ENCODE measurements around the gene ACSF2.

The ACSF2 gene

DNA sequence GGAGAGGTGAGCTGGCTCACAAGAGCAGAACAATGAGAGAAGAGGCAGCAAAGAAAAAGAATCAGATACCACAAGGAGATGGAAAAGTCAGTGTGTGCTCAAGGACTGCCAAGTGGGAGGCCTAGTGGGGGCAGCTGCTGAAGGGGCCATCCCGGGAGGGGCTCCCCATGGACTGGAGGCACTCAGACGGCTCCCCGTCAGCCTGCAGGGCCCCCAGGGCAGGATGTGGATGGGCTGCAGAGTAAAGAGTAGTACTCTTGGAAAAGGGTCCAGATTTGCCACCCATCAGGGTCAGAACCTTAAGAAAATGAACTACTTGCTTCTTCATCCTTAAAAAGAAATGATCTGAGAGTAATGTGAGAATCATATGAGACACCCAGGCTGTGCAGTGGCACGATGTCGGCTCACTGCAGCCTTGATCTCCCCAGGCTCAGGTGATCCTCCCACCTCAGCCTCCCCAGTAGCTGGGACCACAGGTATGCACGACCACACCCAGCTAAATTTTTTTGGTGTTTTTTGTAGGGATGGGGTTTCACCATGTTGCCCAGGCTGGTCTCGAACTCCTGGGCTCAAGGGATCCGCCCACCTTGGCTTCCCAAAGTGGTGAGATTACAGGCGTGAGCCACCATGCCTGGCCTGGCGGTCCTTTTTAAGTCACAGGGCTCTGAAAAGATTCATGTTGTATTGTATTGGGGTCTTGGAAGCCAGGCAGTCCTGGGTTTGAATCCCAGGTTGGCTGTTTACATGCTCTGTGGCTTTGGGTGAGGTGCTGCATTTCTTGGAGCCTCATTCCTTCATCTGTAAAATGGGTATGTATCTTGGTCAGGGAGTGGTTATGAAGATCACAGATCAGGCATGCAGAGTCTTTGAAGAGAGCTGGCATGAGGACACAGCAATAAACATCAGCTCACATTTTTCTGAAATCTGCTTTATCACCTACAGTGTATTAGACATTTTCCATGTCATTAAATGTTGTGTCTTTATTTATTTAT, 15.1 kb downstream of the ACSF2 start:
- DNase-seq: no peak

DNA sequence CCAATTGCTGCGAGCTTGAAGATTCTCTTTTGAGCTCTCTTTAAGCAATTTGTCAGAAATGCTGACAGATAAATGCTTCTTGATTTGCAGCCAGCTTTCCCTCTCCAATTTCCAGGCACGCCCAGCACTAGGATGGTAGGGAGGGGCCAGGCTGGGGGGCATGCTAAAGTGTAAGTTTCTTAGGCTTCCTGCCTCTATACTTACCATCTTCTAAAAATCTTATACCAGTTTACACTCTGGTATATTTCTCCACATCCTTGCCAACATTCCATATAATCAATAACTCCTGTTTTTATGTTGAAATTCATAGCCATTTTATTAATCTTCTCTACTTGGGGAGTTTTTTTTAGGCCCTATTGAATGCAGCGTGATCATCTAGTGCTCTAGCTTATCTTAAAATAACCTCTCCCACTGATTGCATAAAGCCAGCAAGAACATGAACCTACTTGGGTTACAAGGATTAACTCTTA, 17.5 kb downstream of the ACSF2 start:
- DNase-seq: no peak

DNA sequence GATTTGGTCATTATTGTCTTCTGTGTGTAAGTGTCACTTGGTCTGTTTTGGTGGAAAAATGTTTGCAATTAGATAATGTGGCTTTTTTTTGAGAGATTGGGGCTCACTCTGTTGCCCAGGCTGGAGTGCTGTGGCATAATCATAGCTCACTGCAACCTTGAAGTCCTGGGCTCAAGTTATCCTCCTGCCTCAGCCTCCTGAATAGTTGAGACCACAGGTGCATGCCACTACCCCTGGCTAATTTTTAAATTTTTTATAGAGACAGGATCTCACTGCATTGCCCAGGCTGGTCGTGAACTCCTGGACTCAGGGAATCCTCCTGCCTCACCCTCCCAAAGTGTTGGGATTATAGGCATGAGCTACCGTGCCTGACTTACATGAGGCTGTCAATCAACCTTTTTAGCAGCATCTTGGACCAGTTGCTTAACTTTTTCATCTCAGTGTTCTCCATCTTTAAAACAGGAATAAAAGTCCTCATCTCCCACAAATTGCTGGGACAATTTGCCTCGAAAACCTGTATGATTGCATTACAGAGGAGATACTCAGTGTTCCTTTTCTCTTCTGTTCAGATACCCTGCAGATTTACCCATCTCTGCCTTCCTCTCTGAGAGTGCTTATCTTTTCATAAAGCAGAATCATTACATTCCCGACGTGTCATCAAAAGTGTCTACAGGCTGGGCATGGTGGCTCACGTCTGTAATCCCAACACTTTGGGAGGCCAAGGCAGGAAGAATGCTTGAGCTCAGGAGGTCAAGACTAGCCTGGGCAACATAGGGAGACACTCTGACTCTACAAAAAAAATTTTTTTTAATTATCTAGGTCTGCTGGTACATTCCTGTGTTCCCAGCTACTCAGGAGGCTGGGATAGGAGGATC, 19.1 kb downstream of the ACSF2 start:
- no peak for DNase-seq

DNA sequence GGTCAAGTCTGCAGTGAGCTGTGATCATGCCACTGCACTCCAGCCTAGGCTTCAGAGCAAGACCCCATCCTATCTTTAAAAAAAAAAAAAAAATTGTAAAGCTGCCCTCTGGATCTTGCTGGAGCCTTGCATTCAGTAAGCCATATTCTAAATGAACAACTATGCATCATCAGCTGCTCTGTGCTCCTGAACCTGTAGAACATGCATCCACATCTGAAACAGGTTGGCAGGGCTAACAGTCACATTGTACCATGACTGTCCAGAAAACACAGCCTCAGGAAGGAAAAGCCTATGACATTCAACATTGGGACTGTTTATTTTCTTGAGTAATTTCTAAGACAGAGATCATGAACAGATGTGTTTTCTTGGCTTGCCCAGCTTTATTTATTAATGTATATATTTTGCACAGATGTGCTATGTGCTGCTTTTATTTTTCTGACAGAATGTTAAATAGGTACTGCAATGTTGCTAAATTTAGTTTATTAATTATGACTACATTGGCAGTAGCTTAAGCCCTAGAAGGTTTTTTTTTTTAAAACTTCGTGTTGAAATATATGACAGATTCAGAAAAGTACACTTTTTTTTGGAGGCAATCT, 19.8 kb downstream of the ACSF2 start:
- no peak for DNase-seq

DNA sequence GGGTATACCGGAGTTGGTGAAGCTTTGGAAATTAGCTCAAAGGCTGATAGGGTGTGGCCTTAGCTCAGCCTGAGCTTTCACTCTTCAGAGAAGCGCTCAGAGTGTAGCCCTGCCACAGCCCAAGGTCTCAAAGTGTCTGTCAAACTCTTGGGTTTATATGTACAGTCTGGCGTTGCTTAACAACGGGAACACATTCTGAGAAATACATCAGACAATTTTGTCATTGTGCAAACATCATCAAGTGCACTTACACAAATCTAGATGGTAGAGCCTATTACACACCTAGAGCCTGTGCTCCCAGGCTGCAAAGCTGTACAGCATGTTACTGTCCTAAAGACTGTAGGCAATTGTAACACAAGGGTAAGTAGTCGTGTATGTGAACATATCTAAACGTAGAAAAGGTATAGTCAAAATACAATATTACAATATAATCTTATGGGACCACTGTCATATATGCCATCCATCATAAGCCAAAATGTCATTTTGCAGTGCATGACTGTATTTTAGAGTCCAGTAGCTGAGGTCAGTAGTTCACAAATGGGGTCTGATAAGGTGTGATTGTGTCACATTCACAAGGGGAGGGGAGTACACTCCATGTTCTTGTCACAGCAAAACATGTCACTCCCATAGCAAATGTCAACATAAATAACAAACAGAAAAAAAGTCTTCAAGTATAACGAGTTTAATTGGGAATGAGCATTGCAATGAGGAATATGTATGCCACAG, 22.0 kb downstream of the ACSF2 start:
- DNase-seq: no peak

DNA sequence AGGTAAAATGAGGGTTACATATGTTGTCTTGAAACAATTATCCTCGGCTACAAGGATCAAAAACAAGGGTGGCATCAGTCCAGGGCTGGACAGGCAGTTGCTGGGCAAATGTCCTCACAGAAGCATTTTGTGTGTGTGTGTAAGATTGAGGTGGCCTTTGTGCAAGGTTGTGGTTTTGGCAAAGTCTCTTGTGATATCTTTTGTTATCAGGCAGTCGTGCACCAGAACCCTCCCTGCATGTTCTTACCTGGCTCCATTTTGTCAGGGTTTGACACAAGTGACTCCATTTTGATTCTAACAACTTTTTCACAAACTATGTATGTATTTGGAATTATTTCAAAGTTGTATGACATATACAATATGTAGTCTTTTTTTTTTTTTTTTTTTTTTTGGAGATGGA, 22.6 kb downstream of the ACSF2 start:
- DNase-seq: no peak

DNA sequence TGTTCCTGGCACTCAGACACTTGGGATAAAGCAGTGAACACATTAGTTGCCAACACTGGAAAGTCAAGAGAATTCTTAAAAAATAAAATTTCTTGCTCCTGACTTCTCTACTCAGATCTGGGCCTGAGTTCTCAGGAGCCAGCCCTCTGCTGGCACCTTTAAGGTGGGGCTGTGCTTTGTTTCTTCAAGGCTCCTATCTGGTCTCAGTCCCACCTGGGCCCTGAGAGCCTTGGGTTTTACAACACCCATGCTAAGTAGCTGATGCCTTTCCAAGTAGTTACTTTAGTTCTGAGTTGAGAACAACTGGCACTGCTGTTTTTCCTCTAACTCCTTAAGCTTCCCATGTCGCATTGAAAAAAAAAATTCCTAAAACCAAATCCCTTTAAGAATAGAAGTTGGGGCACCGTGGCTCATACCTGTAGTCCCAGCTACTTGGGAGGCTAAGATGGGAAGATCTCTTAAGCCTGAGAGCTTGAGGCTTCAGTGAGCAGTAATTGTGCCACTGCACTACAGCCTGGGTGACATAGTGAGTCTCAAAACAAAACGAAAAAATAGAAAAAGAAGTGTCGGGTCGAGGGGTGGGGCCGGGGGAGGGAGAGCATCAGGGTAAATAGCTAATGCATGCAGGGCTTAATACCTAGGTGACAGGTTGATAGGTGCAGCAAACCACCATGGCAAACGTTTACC, 26.1 kb downstream of the ACSF2 start:
- no peak for DNase-seq

DNA sequence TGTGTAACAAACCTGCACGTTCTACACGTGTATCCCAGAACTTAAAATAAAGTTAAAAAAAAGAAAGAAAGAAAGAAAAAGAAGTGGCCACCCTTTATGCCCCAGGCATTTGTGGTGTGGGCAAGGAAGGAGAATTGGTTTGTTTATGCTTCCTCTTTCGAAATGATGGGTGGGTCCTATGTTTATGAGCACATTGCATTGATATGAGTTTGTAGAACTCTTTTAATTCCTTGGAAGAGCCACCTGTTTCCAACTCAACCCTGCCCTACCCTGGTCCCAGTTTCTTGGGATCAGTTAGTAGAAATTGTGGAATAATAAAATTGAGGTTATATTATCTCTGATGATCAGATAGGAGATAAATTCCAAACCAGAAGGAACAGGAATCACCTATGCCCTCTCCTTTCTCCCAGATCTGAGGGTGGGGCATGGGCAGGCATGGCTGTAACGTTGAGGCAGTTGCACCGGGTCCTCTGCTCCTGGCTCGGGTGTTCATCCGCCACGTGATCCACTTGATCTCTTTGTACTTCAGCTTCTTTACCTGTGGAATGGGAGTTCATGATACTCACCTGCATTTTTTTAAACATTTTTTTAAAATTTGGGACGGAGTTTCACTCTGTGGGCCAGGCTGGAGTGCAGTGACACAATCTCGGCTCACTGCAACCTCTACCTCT, 26.7 kb downstream of the ACSF2 start:
- DNase-seq: no peak

DNA sequence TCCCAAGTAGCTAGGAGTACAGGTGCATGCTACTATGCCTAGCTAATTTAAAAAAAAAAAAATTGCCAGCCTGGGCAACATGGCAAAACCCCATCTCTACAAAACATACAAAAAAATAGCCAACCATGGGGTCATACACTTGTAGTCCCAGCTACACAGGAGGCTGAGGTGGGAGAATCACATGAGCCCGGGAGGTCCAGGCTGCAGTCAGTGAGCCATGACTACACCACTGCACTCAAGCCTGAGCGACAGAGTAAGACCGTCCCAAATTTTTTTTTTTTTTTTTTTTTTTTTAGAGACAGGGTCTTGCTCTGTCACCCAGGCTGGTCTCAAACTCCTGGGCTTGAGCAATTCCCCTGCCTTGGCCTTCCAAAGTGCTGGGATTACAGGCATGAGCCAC, 27.9 kb downstream of the ACSF2 start:
- DNase-seq: no peak

DNA sequence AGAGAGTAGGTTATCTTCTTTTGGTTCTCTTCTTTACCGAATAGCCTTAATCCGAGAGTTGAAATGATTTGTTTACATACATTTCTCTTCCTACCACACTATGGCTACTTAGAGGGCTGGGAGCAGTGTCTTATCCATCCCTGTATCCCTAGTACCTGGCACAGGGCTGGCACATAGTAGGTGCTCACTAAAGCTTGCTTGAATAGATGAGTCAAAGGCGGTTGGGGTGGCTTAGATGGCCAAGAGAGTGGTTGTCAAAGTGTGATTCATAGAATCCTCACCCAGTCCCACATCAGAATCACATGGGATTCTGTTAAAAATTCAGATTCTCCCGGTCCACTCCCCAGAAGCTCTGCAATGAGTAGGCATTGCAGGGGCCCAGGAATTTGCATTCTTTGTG, 31.6 kb downstream of the ACSF2 start:
- DNase-seq: no peak

DNA sequence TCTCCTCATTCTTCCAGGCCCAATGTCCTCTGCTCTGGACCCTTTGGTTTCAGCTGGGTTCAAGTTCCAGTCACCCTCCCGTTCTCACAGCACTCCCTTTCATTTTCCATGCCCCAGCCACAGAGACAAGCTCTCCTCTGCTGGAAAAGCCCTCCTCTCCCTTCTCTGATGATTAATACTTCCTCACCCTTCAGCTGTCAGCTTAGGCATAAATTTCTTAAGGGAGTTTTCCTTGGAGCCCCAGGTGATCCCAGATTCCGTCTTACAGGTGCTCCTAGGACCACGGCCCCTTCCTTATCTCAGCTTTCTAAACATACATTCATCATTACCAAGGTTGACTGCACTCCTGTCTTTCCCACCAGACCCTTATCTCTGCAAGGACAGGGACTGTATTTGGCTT, 32.3 kb downstream of the ACSF2 start:
- no peak for DNase-seq

DNA sequence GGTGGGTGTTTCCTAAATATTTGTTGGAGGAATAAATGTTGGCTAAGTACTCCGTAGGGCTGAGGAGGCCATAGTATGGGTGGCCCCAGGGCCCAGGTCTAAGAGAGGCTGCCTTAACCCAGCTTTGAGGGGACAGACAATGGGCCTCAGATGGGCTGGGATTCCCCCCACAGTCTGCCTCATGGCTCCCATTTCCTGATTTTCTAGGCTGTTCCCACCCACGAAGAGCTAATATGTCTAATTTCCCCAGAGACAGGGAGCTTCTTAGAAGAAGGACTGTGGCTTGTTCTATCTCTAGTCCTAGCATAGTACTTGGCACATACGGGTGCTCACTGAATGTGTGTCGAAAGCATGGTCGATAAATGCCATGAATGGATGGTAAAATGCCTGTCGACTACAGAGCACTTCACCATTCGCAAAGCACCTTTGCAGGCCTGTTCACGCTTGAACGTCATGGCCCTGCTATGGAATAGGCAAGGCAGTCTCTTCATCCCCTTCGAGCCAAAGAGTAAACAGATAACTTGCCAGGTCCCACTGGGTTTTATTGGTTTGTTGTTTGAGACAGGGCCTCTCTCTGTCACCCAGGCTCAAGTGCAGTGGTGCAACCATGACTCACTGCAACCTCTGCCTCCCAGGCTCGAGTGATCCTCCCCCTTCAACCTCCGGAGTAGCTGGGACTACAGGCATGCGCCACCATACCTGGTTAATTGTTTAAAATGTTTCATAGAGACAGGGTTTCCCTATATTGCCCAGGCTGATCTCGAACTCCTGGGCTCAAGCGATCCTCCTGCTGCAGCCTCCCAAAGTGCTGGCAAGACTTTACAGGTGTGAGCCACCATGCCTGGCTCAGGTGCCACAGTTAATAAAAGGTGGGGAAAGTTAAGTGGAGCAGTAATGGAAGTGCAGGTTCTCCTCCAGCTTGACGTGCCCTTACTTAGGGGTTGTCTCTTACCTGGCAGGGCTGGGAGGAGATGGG, 33.0 kb downstream of the ACSF2 start:
- DNase-seq: no peak

DNA sequence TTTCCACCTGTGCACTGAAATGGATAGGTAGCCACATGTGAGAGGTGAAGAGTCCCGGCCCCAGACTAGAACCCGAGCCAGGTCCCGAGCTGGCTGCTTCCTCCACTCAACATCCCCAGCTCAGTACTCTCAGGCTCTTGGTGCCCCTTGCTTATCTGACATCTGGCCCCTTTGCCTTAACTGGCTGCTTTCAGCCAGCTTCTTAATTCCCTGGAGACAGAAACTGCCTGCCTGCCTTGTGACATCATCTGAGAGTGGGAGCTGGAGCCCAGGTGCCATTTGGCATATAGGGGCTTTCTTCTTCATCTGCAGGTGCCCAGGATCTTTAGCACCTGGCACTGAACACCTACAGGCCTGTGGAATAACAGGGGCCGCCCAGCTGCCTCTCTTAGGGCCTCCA, 33.7 kb downstream of the ACSF2 start:
- no peak for DNase-seq

DNA sequence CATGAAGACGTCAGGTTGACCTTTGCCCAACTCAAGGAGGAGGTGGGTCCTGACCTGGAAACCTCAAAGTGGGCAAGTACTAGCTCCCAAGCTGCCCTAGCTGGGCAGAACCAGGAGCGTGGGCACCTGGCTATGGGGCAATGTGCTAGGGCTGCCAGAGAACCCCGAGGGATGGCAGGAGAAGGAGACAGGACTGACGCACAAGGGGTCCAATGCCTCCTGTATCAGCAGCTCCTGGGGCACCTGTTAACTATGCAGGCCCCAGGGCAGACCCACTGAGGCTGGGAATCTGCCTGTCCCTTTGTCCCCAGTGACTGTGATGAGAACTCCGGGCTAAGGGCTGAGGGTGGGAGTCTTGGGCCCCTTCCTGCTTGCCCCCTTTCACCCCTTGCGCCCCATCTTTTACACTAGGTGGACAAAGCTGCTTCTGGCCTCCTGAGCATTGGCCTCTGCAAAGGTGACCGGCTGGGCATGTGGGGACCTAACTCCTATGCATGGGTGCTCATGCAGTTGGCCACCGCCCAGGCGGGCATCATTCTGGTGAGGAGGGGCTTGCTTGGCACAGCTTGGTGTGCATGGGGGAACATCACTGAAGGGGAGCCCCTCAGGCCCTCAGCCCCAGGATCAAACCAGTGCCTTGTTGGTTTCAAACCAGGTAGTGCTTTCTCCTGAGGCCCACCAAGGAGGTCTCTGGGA, 35.0 kb downstream of the ACSF2 start:
- DNase-seq: no peak

DNA sequence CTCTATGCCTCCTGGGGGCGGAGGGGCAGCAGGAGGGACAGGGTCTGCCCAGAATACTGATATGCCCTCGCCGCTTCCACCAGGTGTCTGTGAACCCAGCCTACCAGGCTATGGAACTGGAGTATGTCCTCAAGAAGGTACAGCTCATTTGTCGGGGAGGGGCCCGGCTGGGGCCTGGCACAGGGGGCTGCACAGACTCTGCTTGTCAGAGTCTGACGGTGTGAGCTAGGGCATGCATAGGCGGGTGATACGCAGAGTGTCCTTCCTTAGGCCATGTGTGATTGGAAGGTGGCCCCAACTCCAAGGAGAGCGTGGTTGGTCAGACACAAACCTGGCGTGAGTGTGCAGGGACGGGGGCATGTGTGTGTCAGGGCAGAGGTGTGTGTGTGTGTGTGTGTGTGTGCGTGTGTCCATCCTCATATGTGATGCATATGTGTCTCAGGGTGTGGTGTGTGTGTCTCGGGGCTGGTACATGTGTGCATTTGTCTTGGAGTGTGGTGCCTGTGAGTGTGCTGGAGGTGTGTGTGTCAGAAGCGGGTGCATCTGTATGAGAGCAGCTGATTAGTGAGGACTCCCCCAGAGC, 35.6 kb downstream of the ACSF2 start:
- DNase-seq: no peak

DNA sequence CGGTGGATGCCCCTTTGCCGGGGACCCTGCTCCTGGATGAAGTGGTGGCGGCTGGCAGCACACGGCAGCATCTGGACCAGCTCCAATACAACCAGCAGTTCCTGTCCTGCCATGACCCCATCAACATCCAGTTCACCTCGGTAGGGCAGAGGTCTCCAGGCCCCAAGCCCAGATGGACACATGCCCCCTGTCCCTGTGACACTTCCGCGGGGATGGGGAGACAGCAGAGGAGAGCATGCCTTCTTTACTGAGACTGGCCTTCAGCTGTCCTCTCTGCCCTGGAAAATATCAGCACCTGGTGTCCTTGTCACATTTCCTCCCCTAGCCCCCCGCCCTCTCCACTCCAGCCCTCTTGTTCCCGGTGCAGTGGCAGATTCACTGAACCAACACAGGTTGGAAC, 36.4 kb downstream of the ACSF2 start:
- no peak for DNase-seq

DNA sequence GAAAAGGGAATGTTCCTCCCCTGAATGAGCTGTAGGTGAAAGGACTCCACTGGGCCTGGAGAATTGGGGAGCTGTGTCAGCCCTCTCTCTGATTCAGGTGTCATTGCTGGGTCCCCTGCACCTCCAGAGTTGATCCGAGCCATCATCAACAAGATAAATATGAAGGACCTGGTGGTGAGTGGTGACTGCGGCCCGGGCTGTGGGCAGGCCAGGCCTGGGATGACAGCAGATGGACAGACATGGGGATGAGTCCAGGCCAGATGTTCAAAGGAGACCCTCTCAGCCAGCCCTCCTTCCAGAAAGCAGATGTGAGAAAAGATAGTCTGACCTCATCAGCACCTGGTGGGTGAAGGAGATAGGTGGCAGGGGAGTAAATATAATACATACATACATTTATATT, 38.1 kb downstream of the ACSF2 start:
- DNase-seq: no peak

DNA sequence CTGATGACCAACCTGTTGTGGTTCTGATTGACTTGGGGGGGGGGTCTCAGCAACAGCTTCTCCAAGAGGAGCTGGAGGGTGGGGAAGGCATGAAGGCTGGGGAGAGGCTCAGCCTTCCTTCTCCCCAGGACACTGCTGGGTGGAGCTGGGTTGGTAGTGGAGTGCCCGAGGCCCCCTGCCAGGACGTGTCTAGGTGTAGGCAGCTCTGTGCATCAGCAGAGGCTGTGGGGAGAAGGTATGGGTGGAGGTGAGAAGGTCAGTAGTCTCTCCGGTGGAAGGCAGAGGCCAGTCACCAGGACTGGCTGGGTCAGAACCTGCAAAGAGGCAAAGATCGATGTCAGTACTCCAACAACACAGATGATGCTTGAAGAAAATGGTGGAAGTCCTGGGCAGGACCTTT, 38.7 kb downstream of the ACSF2 start:
- DNase-seq: no peak

DNA sequence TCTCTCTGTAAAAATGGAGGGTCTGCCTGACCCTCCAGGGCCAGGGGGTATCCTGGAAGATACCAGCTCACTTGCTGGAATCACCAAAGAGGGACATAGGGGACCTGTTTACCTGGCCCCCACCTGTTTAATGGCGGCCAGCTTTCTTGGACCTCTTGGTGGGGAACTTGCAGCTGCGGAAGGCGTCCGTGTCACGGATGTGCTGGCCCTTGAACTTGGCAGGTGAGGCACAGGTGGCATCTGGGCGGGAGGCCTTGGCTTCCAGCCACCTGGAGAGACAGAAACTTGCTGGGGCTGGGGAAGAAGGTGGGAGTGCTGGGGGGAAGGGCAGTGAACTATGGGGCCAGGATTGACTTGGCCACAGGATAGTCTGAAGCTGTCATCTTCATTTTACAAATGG, 39.2 kb downstream of the ACSF2 start:
- DNase-seq: no peak
